HepG2 (cell line): ENCODE data around the gene VWA3A. TPM values are rescaled to one million over a fixed set of nuclear protein-coding genes. Genes with fewer than 3 reads are reported as not detected.

Experiments used
- EZH2 ChIP-seq: conservative IDR thresholded peaks from 2 replicates; pipeline ENCODE4 v1.6.1; 2012; ENCODE audit warnings: mild to moderate bottlenecking, low read depth, low read length, moderate library complexity
- ISX ChIP-seq: sonication (generic); formaldehyde crosslinking; conservative IDR thresholded peaks from 2 replicates; pipeline ENCODE4 v1.5.0; 2020; ENCODE audit warnings: missing genetic modification reagents
- KDM5A ChIP-seq: fragments of 200-600 bp; sonication (generic); IDR thresholded peaks from 2 replicates; pipeline ENCODE4 v1.7.0; 2018; ENCODE audit warnings: antibody characterized with exemption, mild to moderate bottlenecking, low read length, borderline replicate concordance
- SCMH1 ChIP-seq: sonication (generic); formaldehyde crosslinking; IDR thresholded peaks from 2 replicates; pipeline ENCODE4 v1.9.0; 2021; ENCODE audit warnings: missing genetic modification reagents, mild to moderate bottlenecking, borderline replicate concordance
- ZFP41 ChIP-seq: sonication (generic); formaldehyde crosslinking; IDR thresholded peaks from 2 replicates; pipeline ENCODE4 v1.4.0; 2020; ENCODE audit warnings: mild to moderate bottlenecking, missing genetic modification reagents, borderline replicate concordance
- ZHX2 ChIP-seq, 2 experiments: sonication (generic) in 1 of 2; formaldehyde crosslinking in 1 of 2; IDR thresholded peaks; 2 replicates each; pipeline versions ENCODE4 v1.6.1 to v1.9.0; 2014 to 2022; ENCODE audit warnings: antibody characterized with exemption in 1 of 2, borderline replicate concordance in 1 of 2, inconsistent platforms in 1 of 2, low read depth in 1 of 2, missing genetic modification reagents in 1 of 2
- ZNF547 ChIP-seq: sonication (generic); formaldehyde crosslinking; IDR thresholded peaks from 2 replicates; pipeline ENCODE4 v1.5.1; 2020; ENCODE audit warnings: mild to moderate bottlenecking, missing genetic modification reagents
- polyA plus RNA-seq, 8 experiments: library from polyadenylated mRNA; depleted of rRNA in 3 of 8; stranded (reverse) in 7 of 8; unstranded in 1 of 8; fragments of >200 nt; fragmentation: Illumina TruSeq in 4 of 8; extraction: Trizol in 4 of 8; gene quantifications; 2 replicates each; pipeline versions ENCODE4 v1.2.1 to v1.2.3, GENCODE V29; 2011 to 2016; ENCODE audit warnings: low read depth in 4 of 8, missing spikeins in 1 of 8, mixed read lengths in 1 of 8; ENCODE audit not compliant: insufficient read depth in 1 of 8
- total RNA-seq, 5 experiments: library from RNA; depleted of rRNA; stranded (reverse); fragments of >200 nt; fragmentation: Illumina TruSeq; extraction: Trizol; gene quantifications; 2 replicates each; pipeline ENCODE4 v1.2.3, GENCODE V29; 2016; ENCODE audit warnings: low read depth in 1 of 5

Gene VWA3A
- total and polyA plus RNA-seq, 2 of the 13 experiments (the other 11 are each of a cell fraction or from before 2014, with no cell fraction given), result 0.03 to 0.07 TPM

GRCh38 chr16:22188595-22189442, 96.5 kb downstream of the VWA3A start (continued):
- TF ChIP-seq ZHX2 (IDR thresholded peaks at IDR 0.05; ENCODE audit: low read depth) (no peak), ZHX2 (CRISPR knock-in tag; IDR thresholded peaks at IDR 0.05; ENCODE audit: borderline replicate concordance) (no peak), KDM5A (no peak), ISX (no peak), ZFP41 (CRISPR knock-in tag) (no peak), EZH2 (no peak), SCMH1 (CRISPR knock-in tag) (no peak), ZNF547 (no peak; the same call in 1 of the 2 replicates)
